SK-N-SH treated with all-trans-retinoic acid at 6 μM for 48 hours (cell line): Measurements from ENCODE around the gene PBX2.

Experiments
- PATZ1 ChIP-seq: fragments of 250-450 bp; sonication (Bioruptor Pico); IDR thresholded peaks from 2 replicates; pipeline ENCODE4 v1.8.0; 2020; ENCODE audit warnings: mild to moderate bottlenecking, moderate library complexity, borderline replicate concordance
- PPARA ChIP-seq: fragments of 250-450 bp; sonication (Bioruptor Pico); IDR thresholded peaks from 2 replicates; pipeline ENCODE4 v1.5.0; 2020; ENCODE audit warnings: mild to moderate bottlenecking, borderline replicate concordance
- RARB ChIP-seq: fragments of 250-450 bp; sonication (Bioruptor Pico); IDR thresholded peaks from 2 replicates; pipeline ENCODE4 v1.8.0; 2021; ENCODE audit warnings: mild to moderate bottlenecking, moderate library complexity
- TCF4 ChIP-seq: fragments of 250-450 bp; sonication (Bioruptor Pico); IDR thresholded peaks from 2 replicates; pipeline ENCODE4 v1.8.0; 2021; ENCODE audit warnings: mild to moderate bottlenecking, moderate library complexity, borderline replicate concordance
- TOX ChIP-seq: fragments of 250-450 bp; sonication (Bioruptor Pico); IDR thresholded peaks from 2 replicates; pipeline ENCODE4 v1.8.0; 2021; ENCODE audit warnings: mild to moderate bottlenecking, moderate library complexity, borderline replicate concordance
- TSHZ2 ChIP-seq: fragments of 250-450 bp; sonication (Bioruptor Pico); IDR thresholded peaks from 2 replicates; pipeline ENCODE4 v1.5.0; 2020; ENCODE audit warnings: mild to moderate bottlenecking, moderate library complexity
- ZFP30 ChIP-seq: fragments of 450-650 bp; formaldehyde crosslinking; IDR thresholded peaks from 2 replicates; pipeline ENCODE4 v1.5.0; 2022; ENCODE audit warnings: mild to moderate bottlenecking, moderate library complexity
- ZNF70 ChIP-seq: fragments of 450-650 bp; formaldehyde crosslinking; IDR thresholded peaks from 2 replicates; pipeline ENCODE4 v1.5.0; 2020; ENCODE audit warnings: mild to moderate bottlenecking, moderate library complexity

DNA sequence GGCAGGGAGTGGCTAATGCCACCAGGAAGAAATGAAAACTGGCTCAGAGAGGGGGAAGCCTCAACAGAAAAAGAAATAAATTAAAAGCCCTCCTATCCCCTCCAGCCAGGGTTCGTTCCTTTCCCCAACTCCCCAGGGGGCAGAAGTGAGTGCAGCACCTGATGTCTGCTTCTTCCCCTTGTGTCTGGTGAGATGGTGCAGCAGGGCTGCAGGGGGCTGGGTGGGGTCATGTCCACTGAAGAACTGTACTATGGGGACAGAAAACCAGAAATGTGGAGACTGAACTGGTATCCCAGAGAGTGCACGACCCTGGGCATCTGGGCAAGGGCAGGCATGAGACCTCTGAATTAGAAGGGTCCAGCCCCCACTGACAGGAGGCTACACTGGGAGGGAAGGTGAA is 21.7 kb downstream of the PBX2 start:
- TF ChIP-seq PATZ1 (CRISPR knock-in tag) (no peak), PPARA (CRISPR knock-in tag) (no peak), TOX (CRISPR knock-in tag) (no peak), ZNF70 (CRISPR knock-in tag) (no peak), TCF4 (no peak), RARB (CRISPR knock-in tag) (no peak), TSHZ2 (CRISPR knock-in tag) (no peak), ZFP30 (no peak)
